Measurements from ENCODE around the gene ELOB.

Gene ELOB

DNA sequence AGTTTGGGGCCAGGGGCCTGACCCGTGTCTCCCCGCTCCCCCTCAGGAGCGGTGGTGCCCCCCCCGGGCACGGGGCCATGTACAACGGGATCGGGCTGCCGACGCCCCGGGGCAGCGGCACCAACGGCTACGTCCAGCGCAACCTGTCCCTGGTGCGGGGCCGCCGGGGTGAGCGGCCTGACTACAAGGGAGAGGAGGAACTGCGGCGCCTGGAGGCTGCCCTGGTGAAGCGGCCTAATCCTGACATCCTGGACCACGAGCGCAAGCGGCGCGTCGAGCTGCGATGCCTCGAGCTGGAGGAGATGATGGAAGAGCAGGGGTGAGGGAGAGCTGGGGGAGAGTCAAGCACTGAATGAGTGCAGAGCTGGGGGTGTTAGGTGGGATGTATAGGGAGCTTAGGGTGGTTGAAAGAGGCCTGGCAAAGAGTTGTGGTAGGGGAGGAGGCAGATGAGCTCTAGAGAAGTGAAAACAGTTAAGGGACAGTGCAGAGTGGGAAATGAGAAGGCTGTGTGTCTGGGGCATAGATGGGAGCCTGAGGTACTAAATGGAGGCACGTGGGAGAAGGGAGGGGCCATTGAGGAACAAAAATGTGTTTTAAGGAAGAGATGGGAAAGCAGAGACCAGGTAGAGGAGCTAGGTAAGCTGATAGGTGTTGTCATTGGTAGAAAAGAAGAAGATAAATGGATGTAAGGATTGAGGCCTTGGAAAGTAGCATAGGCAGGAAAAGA lies 20.6 kb downstream of the ELOB start:
- peaks cover 1% of the 10 kb centered on the region for H3K9me3 Mint-ChIP-seq
- DNase-seq, result no peak
- H3K4me1 Mint-ChIP-seq (ENCODE audit: low read depth), result peaks cover 58% of the 10 kb centered on the region
- H3K27me3 Mint-ChIP-seq, result no peaks in the 10 kb centered on the region
- peak overlapping the region; percentile 16 for H3K4me3 Mint-ChIP-seq
- H3K27ac Mint-ChIP-seq, result peak overlapping the region; percentile 88
- peaks cover 92% of the 10 kb centered on the region for H3K36me3 Mint-ChIP-seq (ENCODE audit: low read depth)

DNA sequence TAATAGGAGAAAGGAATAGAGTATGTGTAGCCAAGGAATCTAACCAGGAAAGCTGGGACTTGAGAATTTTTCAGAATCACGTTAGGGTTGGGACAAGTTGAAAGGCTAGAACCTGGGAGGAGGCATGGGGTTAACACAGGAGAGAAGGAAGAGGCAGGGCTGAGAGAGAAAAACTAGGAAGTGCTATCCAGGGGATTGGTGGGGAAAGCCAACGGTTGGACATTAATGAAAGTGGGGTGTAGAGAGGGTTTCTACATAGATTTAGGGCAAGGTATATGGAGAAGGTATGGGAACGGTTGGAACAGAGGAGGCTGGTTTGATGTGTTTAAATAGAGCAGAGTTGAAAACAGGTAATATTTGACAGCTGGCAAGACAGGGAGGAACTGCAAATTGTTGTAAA lies 21.9 kb downstream of the ELOB start:
- H3K9me3 Mint-ChIP-seq, result peaks cover 2% of the 10 kb centered on the region

DNA sequence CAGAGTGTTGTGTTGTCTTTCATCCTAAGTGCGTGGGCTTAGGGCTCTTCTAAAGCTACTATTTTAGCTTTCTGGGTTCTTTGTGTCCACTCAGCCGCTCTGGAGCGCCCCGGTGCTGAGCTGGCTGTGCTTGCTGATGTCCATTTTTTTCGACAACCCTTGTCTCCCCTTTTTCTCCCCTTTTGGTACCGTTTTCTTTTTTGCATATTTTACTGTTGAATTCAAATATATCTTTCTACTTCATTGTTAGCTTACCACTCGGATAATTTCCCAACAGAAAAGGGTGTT lies 23.4 kb downstream of the ELOB start:
- Mint-ChIP-seq H3K36me3 (ENCODE audit: low read depth) (peaks cover 83% of the 10 kb centered on the region), H3K9me3 (peaks cover 2% of the 10 kb centered on the region), H3K27ac (peak overlapping the region; percentile 88), H3K4me3 (peak overlapping the region; percentile 87), H3K4me1 (ENCODE audit: low read depth) (peaks cover 52% of the 10 kb centered on the region), H3K27me3 (no peaks in the 10 kb centered on the region)
- DNase-seq, result no peak

More for the DNA sequence above, 21.9 kb downstream of the ELOB start:
- Mint-ChIP-seq H3K4me1 (ENCODE audit: low read depth) (peaks cover 61% of the 10 kb centered on the region), H3K36me3 (ENCODE audit: low read depth) (peaks cover 91% of the 10 kb centered on the region), H3K27ac (peak overlapping the region; percentile 88), H3K27me3 (no peaks in the 10 kb centered on the region), H3K4me3 (peak overlapping the region; percentile 87)
- DNase-seq, result no peak

DNA sequence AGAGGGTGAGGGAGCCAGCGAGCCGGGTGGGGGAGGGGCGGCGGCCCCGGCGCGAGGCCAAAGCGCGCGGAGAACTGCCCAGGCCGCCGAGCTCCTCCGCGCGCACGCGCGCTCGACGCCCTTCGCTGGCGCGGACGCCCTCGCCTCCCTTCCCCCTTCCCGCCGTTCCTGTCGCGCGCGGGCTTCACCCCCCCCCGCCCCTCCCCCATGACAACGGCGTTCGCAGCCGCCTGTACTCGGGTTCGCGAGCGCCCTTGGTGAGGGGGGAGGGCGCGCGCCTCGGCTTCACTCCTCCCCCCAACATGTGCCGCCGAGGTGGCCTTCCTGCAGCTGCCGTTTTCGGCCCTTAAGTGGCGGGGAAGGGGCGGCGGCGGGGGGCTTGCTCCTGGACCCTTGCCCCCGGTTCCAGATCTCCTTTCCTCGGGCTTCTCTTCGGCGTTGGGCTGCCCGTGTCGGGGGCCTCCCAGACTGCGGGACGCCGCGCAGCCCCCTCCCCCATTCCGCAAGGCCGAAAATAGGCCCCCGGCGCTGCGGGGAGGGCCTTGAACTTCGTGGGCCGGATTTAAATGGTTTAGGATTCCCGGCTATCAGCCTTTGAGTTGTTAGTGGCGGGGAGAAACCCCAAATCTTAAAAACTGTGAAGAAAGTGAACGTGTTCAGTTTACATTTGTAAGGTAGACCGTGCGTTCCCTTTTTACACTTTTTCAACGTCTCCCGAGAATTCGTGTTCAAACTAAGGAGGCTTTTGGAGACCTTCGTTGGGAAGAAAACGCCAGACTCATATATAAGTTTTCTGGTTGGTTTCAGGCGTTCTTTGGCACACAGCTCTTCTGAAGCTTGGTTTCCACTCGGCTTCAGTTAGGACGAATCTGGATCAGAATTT lies 24.0 kb downstream of the ELOB start:
- Mint-ChIP-seq H3K27me3 (no peaks in the 10 kb centered on the region), H3K4me3 (peak overlapping the region; percentile 87), H3K27ac (peak overlapping the region; percentile 100), H3K4me1 (ENCODE audit: low read depth) (peaks cover 51% of the 10 kb centered on the region), H3K9me3 (peaks cover 2% of the 10 kb centered on the region), H3K36me3 (ENCODE audit: low read depth) (peaks cover 77% of the 10 kb centered on the region)
- no peak for DNase-seq

DNA sequence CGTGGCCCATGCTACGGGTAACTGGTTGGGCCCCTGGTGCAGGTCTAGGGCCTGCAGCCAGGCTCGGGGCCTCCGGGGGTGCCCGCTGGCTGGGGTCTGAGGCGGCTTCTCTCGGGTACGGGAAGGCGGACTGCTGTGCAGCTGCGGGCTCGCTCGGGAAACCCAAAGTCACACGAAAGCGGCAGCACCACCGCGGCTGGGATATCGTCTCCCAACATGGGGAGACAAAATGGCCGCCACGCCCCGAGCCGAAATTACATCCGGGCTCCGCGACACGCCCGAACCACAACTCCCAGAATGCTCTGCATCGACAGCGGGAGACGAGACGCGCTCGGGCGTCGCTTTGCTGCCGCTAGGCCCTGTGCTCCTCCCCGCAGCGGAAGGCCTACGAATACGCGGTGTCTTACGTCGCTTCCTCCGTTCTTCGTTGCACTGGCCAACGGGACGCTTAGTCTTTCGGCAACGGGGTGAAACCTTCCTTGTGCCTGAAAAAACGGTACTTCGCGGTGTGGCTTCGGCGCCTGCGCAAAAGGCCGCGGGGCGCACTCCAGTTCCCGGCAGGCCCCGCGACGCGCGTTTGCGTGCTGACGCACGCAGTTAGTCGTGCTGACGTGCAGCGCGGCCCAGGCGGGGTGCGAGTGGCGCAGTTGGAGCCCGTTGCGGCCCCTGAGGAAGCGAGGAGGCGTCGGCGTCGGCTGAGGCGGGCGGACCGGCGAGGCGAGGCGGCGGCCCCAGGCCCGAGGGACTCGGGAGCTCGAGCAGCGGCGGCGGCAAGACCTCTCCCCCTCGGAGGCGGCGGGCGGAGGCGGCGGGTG lies 24.8 kb downstream of the ELOB start, which contains the start of gene SRRM2:
Gene SRRM2 (plus strand): TSS at position 604 of the 815 bp plus-strand sequence. CDS start 3,727 bp downstream, outside the sequence.
- no peaks in the 10 kb centered on the region for H3K27me3 Mint-ChIP-seq
- peaks cover 44% of the 10 kb centered on the region for H3K4me1 Mint-ChIP-seq (ENCODE audit: low read depth)
- DNase-seq, result peak; percentile 96
- H3K4me3 Mint-ChIP-seq, result peak within 1 kb of the TSS; percentile 87
- H3K9me3 Mint-ChIP-seq, result peaks cover 2% of the 10 kb centered on the region
- H3K27ac Mint-ChIP-seq, result peak within 1 kb of the TSS; percentile 100
- H3K36me3 Mint-ChIP-seq (ENCODE audit: low read depth), result peaks cover 68% of the 10 kb centered on the region

DNA sequence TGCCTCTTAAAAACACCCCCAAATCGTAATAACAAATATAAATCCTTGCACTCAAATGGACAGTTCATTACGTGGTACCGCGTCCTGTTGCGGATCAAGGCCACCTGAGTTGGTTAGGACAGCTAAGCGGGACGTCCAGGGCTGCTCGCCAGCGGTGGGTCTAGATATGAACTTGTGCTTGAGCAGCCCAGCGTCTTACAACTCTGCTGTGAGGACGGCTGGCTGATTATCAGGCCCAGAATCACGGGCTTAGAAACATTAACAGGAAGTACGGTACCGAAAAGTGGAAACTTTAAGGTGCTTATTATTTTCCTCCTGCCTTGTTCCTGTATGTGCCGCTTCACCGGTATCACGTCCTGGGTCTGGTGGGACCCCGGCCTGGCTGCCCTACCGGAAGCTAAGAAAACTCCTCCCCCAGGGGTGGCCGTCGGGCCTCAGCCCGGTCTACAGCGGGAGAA lies 25.5 kb downstream of the ELOB start:
- no peaks in the 10 kb centered on the region for H3K27me3 Mint-ChIP-seq
- H3K36me3 Mint-ChIP-seq (ENCODE audit: low read depth), result peaks cover 62% of the 10 kb centered on the region
- H3K9me3 Mint-ChIP-seq, result peaks cover 2% of the 10 kb centered on the region
- peaks cover 37% of the 10 kb centered on the region for H3K4me1 Mint-ChIP-seq (ENCODE audit: low read depth)
- H3K27ac Mint-ChIP-seq, result peak overlapping the region; percentile 100
- H3K4me3 Mint-ChIP-seq, result peak overlapping the region; percentile 87
- peak; percentile 52 for DNase-seq

DNA sequence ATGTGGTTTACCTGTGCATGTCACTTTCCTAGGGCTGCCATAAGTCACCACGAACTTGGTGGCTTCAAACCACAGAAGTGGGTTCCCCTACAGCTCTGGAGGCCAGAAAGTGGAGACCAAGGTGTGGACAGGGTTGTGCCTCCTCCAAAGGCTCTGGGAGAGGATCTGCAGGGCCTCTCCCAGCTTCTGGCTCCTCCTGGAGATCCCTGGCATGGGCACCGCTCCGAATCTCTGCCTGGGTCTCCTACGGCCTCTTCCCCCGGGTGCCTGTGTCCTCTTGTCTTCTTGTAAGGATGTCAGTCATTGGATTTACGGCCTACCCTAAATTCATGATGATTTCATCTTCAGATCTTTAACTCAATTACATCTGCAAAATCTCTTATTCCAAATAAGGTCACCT lies 27.1 kb downstream of the ELOB start:
- H3K27me3 Mint-ChIP-seq, result no peaks in the 10 kb centered on the region
- DNase-seq, result no peak
- H3K4me3 Mint-ChIP-seq, result peak overlapping the region; percentile 87
- H3K4me1 Mint-ChIP-seq (ENCODE audit: low read depth), result peaks cover 22% of the 10 kb centered on the region
- H3K27ac Mint-ChIP-seq, result no peak overlapping the region
- peaks cover 47% of the 10 kb centered on the region for H3K36me3 Mint-ChIP-seq (ENCODE audit: low read depth)
- peaks cover 2% of the 10 kb centered on the region for H3K9me3 Mint-ChIP-seq

DNA sequence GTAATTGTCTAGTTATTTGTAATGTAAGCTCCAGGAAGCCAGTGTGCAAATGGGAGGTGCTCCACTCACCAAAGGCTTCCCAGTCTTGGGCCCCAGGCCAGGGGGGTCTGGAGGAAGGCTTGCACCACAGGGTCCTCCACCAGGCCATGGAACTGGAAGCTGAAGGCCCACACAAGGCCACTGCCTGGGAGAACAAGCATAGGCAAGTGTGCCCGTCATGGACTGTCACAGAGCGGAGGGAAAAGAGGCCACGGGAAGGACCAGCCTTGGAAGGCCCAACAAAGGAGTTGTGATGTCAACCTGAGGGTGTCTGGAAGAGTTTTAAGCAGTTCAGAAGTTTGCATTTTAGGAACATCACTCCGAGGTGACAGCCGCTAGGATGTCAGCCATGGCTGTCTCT lies 27.6 kb downstream of the ELOB start:
- Mint-ChIP-seq H3K4me3 (no peak overlapping the region), H3K4me1 (ENCODE audit: low read depth) (peaks cover 18% of the 10 kb centered on the region), H3K36me3 (ENCODE audit: low read depth) (peaks cover 43% of the 10 kb centered on the region), H3K27ac (no peak overlapping the region), H3K9me3 (peaks cover 2% of the 10 kb centered on the region), H3K27me3 (no peaks in the 10 kb centered on the region)
- no peak for DNase-seq

DNA sequence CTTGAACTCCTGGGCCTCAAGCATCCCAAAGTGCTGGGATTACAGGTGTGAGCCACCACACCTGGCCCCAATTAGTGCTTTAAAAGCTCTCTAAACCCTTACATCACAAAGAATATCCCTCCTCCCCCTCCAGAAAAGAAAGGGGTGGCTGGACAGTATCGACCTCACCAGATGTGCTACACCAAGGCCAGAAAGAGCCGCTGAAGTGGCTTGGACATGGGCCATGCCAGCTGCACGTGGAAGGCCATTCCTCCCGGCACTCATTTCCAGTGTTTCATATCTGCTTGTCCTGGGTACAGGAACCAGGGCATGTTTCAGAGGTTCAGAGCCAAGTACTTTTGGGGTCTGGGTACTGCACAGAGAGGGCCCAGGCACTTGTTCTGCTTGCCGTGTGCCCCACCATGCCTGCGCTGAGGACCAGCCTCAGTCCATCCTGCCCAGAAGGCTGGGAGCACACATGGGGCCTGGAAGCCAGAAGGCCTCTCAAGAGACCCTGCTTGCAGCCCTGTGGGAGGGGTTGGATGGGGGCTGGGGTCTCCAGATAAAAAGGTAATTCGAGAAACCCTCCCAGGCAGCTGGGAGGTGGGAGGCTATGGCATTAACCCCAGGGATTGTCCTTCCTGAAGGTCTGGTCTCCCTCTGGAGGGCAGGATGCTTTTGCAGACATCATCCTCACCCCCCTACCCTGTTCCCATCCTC lies 28.2 kb downstream of the ELOB start:
- H3K9me3 Mint-ChIP-seq, result peaks cover 2% of the 10 kb centered on the region
- peaks cover 15% of the 10 kb centered on the region for H3K4me1 Mint-ChIP-seq (ENCODE audit: low read depth)
- no peak overlapping the region for H3K27ac Mint-ChIP-seq

DNA sequence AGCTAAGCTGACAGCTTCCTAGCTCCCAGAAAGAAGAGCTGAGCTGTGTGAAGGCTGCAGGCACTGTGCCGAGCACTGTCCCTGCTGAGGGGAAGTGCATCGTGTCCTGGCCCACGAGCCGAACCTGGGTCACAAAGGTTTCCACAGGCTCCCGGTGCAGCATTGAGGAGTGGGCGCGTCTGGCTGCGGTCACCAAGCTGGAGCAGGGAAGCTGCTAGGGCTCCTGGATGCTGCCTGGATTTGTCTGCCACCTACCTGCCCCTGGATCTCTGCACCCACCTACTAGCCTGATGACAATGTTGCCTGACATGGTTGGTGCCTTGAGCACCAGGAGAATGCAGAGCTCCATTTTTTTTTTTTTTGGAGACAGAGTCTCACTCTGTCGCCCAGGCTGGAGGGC lies 31.1 kb downstream of the ELOB start:
- Mint-ChIP-seq H3K4me3 (no peak overlapping the region), H3K9me3 (no peaks in the 10 kb centered on the region), H3K4me1 (ENCODE audit: low read depth) (peaks cover 6% of the 10 kb centered on the region), H3K36me3 (ENCODE audit: low read depth) (peaks cover 14% of the 10 kb centered on the region), H3K27me3 (no peaks in the 10 kb centered on the region), H3K27ac (no peak overlapping the region)
- no peak for DNase-seq

More for the DNA sequence above, 28.2 kb downstream of the ELOB start:
- no peaks in the 10 kb centered on the region for H3K27me3 Mint-ChIP-seq
- peaks cover 37% of the 10 kb centered on the region for H3K36me3 Mint-ChIP-seq (ENCODE audit: low read depth)
- DNase-seq, result no peak
- no peak overlapping the region for H3K4me3 Mint-ChIP-seq

DNA sequence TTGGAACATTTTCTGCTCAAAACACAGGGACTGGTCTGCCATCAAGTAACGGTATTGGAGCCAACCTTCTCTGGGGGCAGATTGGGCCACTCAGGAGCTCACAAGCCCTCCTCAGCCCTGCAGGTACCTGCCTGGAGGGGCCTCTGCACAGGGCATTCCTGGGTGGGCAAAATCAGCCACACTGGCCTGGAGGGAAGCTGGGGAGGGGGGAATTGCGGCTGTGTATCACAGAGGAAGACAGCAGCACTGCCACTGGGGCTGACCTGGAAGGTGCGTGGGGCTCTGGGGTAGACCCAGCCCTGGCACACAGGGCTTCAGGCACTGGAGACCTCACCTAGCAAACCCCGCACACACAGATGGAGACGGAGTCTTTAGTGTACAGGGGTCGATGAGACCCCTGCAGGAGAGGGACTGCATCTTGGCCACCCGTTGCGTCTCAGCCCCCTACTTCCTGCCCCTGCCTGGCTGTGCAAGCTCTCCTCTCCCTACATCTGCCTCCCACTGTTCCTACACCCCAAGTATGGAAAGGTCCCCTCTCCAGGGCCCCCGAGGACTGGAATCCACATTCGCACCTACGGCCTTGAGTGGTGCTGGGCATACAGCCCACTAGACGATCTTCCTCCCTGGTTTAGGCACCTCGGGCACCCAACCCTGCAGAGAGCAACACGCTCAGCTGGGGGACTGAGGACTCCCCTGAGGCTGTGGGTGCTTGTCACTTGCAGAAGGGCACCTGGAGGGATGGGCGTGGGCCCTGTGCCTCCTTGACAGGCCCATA lies 31.8 kb downstream of the ELOB start:
- Mint-ChIP-seq H3K4me1 (ENCODE audit: low read depth) (no peaks in the 10 kb centered on the region), H3K27ac (no peak overlapping the region), H3K27me3 (no peaks in the 10 kb centered on the region), H3K9me3 (no peaks in the 10 kb centered on the region), H3K36me3 (ENCODE audit: low read depth) (peaks cover 8% of the 10 kb centered on the region), H3K4me3 (no peak overlapping the region)
- no peak for DNase-seq

DNA sequence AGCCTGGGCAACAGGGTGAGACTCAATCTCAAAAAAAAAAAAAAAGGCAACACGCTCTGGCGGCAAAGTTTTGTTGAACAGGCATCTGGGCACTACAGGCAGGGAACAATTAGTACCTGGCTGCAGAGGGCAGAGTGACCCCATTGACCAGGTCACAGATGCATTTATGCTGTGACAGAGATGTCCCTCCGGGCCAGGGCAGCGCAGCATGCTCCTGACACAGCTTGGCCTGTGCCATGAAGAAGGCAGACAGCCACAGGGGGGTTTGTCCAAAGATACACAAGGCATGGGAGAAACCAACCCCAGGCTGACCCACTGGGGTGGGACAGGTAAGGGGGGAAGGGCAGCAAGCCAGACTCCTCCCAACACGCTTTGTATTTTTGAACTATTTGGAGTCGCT lies 32.4 kb downstream of the ELOB start:
- H3K4me3 Mint-ChIP-seq, result no peak overlapping the region
- H3K27ac Mint-ChIP-seq, result no peak overlapping the region
- H3K36me3 Mint-ChIP-seq (ENCODE audit: low read depth), result peaks cover 4% of the 10 kb centered on the region
- no peak for DNase-seq
- no peaks in the 10 kb centered on the region for H3K4me1 Mint-ChIP-seq (ENCODE audit: low read depth)
- H3K27me3 Mint-ChIP-seq, result no peaks in the 10 kb centered on the region
- no peaks in the 10 kb centered on the region for H3K9me3 Mint-ChIP-seq

DNA sequence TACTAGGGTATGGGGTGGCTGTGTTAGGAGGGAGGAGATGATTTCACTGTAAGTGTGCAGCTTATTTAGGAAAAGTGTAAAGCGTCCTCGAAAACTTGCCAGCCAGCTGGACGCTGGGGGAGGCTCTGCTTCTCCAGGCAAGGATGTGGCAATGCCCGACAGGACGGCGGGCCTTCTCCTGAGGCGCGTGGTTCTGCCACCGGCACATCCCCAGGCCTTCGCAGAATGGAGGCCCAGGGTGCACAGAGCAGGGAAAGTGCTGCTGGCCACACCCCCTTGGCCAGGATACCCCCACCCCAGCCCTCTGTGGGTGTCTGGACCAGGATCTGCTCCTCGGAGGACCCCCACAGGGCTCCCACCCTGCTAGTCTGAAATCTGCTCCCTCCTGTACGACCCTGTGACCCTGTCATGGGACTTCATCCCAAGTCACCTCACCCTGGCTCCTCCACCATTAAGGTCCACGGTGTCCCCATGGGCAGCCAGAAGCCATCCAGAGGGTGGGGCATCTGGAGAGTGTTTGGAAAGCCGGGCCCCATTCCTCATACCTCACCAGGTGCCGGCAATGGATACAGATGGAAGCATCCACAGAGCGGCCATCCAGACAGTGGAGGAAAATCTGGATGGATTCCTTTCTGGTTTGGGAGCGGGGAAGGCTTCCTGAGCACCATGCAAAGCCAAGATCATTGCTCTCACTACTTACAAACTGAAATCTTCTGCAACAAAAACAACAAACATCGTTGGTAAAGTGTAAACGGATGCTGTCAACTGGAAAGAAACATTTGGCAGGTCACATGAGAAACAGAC lies 33.9 kb downstream of the ELOB start:
- no peak overlapping the region for H3K27ac Mint-ChIP-seq
- no peak for DNase-seq
- no peaks in the 10 kb centered on the region for H3K4me1 Mint-ChIP-seq (ENCODE audit: low read depth)
- H3K4me3 Mint-ChIP-seq, result no peak overlapping the region
- no peaks in the 10 kb centered on the region for H3K27me3 Mint-ChIP-seq
- no peaks in the 10 kb centered on the region for H3K36me3 Mint-ChIP-seq (ENCODE audit: low read depth)
- H3K9me3 Mint-ChIP-seq, result no peaks in the 10 kb centered on the region
